Measurements from ENCODE around the gene UBE2K.

Gene UBE2K

DNA sequence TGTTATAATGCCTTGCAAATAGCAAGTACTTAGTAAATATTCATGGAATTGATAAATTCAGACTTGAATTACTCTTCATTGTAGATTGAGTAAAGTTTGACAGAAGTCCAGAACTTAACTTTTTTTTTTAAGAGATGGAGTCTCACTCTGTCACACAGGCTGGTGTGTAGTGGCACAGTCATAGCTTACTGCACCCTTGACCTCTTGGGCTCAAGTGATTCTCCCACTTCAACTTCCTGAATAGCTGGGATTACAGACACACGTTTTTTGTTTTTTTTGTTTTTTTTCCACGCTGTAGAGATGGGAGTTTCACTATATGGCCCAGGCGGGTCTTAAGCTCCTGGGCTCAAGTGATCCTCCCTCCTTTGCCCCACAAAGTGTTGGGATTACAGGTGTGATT lies 32.1 kb downstream of the UBE2K start:
- no peak for TF ChIP-seq RARB (CRISPR knock-in tag; IDR thresholded peaks at IDR 0.05)
- TF ChIP-seq, protein P1, sequence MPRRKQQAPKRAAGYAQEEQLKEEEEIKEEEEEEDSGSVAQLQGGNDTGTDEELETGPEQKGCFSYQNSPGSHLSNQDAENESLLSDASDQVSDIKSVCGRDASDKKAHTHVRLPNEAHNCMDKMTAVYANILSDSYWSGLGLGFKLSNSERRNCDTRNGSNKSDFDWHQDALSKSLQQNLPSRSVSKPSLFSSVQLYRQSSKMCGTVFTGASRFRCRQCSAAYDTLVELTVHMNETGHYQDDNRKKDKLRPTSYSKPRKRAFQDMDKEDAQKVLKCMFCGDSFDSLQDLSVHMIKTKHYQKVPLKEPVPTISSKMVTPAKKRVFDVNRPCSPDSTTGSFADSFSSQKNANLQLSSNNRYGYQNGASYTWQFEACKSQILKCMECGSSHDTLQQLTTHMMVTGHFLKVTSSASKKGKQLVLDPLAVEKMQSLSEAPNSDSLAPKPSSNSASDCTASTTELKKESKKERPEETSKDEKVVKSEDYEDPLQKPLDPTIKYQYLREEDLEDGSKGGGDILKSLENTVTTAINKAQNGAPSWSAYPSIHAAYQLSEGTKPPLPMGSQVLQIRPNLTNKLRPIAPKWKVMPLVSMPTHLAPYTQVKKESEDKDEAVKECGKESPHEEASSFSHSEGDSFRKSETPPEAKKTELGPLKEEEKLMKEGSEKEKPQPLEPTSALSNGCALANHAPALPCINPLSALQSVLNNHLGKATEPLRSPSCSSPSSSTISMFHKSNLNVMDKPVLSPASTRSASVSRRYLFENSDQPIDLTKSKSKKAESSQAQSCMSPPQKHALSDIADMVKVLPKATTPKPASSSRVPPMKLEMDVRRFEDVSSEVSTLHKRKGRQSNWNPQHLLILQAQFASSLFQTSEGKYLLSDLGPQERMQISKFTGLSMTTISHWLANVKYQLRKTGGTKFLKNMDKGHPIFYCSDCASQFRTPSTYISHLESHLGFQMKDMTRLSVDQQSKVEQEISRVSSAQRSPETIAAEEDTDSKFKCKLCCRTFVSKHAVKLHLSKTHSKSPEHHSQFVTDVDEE (CRISPR knock-in tag; IDR thresholded peaks at IDR 0.05), result no peak
- no peak for TF ChIP-seq ZNF565 (CRISPR knock-in tag; conservative IDR thresholded peaks at IDR 0.05; ENCODE audit: low read depth)
- TF ChIP-seq ESRRG (CRISPR knock-in tag; IDR thresholded peaks at IDR 0.05), result no peak
- TF ChIP-seq ARNTL (CRISPR knock-in tag; IDR thresholded peaks at IDR 0.05; ENCODE audit: borderline replicate concordance, low read depth), result no peak
- TF ChIP-seq BACH2 (CRISPR knock-in tag; IDR thresholded peaks at IDR 0.05; ENCODE audit: borderline replicate concordance), result no peak

DNA sequence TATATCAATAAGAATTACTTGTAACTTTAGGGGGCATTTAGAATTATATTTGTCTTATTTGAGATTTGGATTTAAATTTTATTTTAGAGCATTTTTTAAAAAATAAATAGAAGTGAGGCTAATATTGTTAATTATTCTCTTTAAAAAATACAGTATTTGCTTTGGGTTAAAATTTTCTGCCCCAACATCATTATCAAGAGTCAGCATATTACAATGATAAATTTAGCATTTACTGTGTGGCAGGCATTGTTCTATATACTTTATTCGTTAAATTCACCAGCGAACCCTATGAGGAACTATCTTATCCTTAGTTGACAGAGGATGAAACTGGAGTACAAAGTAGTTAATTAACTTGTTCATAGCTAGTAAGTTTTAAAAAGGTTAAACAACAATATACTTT lies 34.0 kb downstream of the UBE2K start:
- no peak for ATAC-seq
- TF ChIP-seq ZFP30 (CRISPR knock-in tag; IDR thresholded peaks at IDR 0.05) (no peak), ZFP3 (CRISPR knock-in tag; IDR thresholded peaks at IDR 0.05) (no peak), GLIS3 (CRISPR knock-in tag; IDR thresholded peaks at IDR 0.05) (no peak), ISL1 (CRISPR knock-in tag; IDR thresholded peaks at IDR 0.05) (no peak), ESRRG (CRISPR knock-in tag; IDR thresholded peaks at IDR 0.05) (no peak), ZNF70 (CRISPR knock-in tag; IDR thresholded peaks at IDR 0.05) (no peak), TCF4 (CRISPR knock-in tag; IDR thresholded peaks at IDR 0.05; ENCODE audit: borderline replicate concordance) (no peak), SNAI2 (CRISPR knock-in tag; IDR thresholded peaks at IDR 0.05) (no peak), ZC3H10 (CRISPR knock-in tag; IDR thresholded peaks at IDR 0.05) (no peak), CSDC2 (CRISPR knock-in tag; IDR thresholded peaks at IDR 0.05) (no peak), RARB (CRISPR knock-in tag; IDR thresholded peaks at IDR 0.05) (no peak), TOX (CRISPR knock-in tag; IDR thresholded peaks at IDR 0.05; ENCODE audit: borderline replicate concordance) (no peak), ARNTL (CRISPR knock-in tag; IDR thresholded peaks at IDR 0.05; ENCODE audit: borderline replicate concordance, low read depth) (no peak)
- TF ChIP-seq, protein P1 (CRISPR knock-in tag; IDR thresholded peaks at IDR 0.05), result no peak
- TF ChIP-seq, protein P2, sequence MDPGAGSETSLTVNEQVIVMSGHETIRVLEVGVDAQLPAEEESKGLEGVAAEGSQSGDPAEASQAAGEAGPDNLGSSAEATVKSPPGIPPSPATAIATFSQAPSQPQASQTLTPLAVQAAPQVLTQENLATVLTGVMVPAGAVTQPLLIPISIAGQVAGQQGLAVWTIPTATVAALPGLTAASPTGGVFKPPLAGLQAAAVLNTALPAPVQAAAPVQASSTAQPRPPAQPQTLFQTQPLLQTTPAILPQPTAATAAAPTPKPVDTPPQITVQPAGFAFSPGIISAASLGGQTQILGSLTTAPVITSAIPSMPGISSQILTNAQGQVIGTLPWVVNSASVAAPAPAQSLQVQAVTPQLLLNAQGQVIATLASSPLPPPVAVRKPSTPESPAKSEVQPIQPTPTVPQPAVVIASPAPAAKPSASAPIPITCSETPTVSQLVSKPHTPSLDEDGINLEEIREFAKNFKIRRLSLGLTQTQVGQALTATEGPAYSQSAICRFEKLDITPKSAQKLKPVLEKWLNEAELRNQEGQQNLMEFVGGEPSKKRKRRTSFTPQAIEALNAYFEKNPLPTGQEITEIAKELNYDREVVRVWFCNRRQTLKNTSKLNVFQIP (CRISPR knock-in tag; IDR thresholded peaks at IDR 0.05; ENCODE audit: borderline replicate concordance, low read depth), result no peak
- TF ChIP-seq, protein P3, sequence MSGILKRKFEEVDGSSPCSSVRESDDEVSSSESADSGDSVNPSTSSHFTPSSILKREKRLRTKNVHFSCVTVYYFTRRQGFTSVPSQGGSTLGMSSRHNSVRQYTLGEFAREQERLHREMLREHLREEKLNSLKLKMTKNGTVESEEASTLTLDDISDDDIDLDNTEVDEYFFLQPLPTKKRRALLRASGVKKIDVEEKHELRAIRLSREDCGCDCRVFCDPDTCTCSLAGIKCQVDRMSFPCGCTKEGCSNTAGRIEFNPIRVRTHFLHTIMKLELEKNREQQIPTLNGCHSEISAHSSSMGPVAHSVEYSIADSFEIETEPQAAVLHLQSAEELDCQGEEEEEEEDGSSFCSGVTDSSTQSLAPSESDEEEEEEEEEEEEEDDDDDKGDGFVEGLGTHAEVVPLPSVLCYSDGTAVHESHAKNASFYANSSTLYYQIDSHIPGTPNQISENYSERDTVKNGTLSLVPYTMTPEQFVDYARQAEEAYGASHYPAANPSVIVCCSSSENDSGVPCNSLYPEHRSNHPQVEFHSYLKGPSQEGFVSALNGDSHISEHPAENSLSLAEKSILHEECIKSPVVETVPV (CRISPR knock-in tag; IDR thresholded peaks at IDR 0.05), result no peak
- TF ChIP-seq, protein P4, sequence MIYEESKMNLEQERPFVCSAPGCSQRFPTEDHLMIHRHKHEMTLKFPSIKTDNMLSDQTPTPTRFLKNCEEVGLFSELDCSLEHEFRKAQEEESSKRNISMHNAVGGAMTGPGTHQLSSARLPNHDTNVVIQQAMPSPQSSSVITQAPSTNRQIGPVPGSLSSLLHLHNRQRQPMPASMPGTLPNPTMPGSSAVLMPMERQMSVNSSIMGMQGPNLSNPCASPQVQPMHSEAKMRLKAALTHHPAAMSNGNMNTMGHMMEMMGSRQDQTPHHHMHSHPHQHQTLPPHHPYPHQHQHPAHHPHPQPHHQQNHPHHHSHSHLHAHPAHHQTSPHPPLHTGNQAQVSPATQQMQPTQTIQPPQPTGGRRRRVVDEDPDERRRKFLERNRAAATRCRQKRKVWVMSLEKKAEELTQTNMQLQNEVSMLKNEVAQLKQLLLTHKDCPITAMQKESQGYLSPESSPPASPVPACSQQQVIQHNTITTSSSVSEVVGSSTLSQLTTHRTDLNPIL (CRISPR knock-in tag; IDR thresholded peaks at IDR 0.05; ENCODE audit: low read depth), result no peak

More for the DNA sequence above, 32.1 kb downstream of the UBE2K start:
- no peak for ATAC-seq

DNA sequence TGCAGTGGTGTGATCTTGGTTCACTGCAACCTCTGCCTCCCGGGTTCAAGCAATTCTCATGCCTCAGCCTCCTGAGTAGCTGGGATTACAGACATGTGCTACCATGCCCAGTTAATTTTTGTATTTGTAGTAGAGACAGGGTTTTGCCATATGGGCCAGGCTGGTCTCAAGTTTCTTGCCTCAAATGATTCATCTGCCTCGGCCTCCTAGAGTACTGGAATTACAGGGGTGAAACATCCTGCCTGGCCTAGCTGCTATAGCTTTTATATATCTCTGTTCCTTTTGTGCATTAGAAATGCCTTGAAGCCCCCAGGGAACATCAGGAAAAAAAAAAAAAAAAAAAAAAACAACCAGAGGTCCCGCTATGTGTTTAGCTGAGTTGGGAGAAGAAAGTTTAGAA lies 34.8 kb downstream of the UBE2K start:
- peak; percentile 99 for ATAC-seq
- no peak for TF ChIP-seq ARNTL (CRISPR knock-in tag; IDR thresholded peaks at IDR 0.05; ENCODE audit: borderline replicate concordance, low read depth)
- TF ChIP-seq ZC3H10 (CRISPR knock-in tag; IDR thresholded peaks at IDR 0.05), result no peak
- no peak for TF ChIP-seq ISL1 (CRISPR knock-in tag; IDR thresholded peaks at IDR 0.05)
- no peak for TF ChIP-seq ZNF565 (CRISPR knock-in tag; conservative IDR thresholded peaks at IDR 0.05; ENCODE audit: low read depth)
- no peak for TF ChIP-seq SNAI2 (CRISPR knock-in tag; IDR thresholded peaks at IDR 0.05)
- TF ChIP-seq OSR1 (CRISPR knock-in tag; IDR thresholded peaks at IDR 0.05), result no peak
- no peak for TF ChIP-seq TCF4 (CRISPR knock-in tag; IDR thresholded peaks at IDR 0.05; ENCODE audit: borderline replicate concordance)
- TF ChIP-seq, protein P5, sequence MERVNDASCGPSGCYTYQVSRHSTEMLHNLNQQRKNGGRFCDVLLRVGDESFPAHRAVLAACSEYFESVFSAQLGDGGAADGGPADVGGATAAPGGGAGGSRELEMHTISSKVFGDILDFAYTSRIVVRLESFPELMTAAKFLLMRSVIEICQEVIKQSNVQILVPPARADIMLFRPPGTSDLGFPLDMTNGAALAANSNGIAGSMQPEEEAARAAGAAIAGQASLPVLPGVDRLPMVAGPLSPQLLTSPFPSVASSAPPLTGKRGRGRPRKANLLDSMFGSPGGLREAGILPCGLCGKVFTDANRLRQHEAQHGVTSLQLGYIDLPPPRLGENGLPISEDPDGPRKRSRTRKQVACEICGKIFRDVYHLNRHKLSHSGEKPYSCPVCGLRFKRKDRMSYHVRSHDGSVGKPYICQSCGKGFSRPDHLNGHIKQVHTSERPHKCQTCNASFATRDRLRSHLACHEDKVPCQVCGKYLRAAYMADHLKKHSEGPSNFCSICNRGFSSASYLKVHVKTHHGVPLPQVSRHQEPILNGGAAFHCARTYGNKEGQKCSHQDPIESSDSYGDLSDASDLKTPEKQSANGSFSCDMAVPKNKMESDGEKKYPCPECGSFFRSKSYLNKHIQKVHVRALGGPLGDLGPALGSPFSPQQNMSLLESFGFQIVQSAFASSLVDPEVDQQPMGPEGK (CRISPR knock-in tag; IDR thresholded peaks at IDR 0.05; ENCODE audit: borderline replicate concordance), result no peak
- no peak for TF ChIP-seq ZNF70 (CRISPR knock-in tag; IDR thresholded peaks at IDR 0.05)
- TF ChIP-seq, protein P4 (CRISPR knock-in tag; IDR thresholded peaks at IDR 0.05; ENCODE audit: low read depth), result no peak
- TF ChIP-seq, protein P3 (CRISPR knock-in tag; IDR thresholded peaks at IDR 0.05), result no peak
